Pancreas (tissue), 10 donors: ENCODE results near the gene USP3. TPM values are rescaled to one million over a fixed set of nuclear protein-coding genes. Genes with fewer than 3 reads are reported as not detected.
"Not testable (repeated sequence)": the region's sequence is repeated elsewhere in the genome, so short reads cannot be mapped to it uniquely, and the experiment has no call there.

Experiments used
- ATAC-seq, 4 donors: fragments of 200-7000 bp; cut with Tn5 transposase; one replicate each; pipeline versions ENCODE4 v1.8.0 to v1.9.1; 2020; ENCODE audit warnings: mild to moderate bottlenecking in 4 of 4, moderate library complexity in 4 of 4
- DNase-seq, 6 donors: peaks; one replicate each; pipeline ENCODE4 v3.0.0-alpha.2; 2020
- FAIRE-seq: peaks from 2 replicates; lab custom pipeline; 2012; peaks lifted over from hg19 to GRCh38; lab: Jason Lieb, UNC
- H3K27ac ChIP-seq, 4 donors: fragments of 200-600 bp; sonication (generic); 1 replicate in 3 of 4; 2 replicates in 1 of 4; pipeline versions ENCODE4 v1.5.0 to v1.8.0; 2020
- H3K27me3 ChIP-seq, 4 donors: fragments of 200-600 bp; one replicate each; pipeline ENCODE4 v1.8.0; 2021
- H3K36me3 ChIP-seq, 3 donors: fragments of 200-600 bp; sonication (generic) in 1 of 3; one replicate each; pipeline versions ENCODE4 v1.5.0 to v1.8.0; 2020 to 2021
- H3K4me1 ChIP-seq, 3 donors: fragments of 200-600 bp; one replicate each; pipeline ENCODE4 v1.8.0; 2021
- H3K4me3 ChIP-seq, 4 donors: fragments of 200-600 bp; sonication (generic) in 2 of 4; one replicate each; pipeline versions ENCODE4 v1.5.0 to v1.8.0; 2020 to 2021
- H3K9me3 ChIP-seq, 4 donors: fragments of 200-600 bp; one replicate each; pipeline ENCODE4 v1.8.0; 2021
- WGBS, 2 donors: extraction: QIAGEN DNeasy Blood & Tissue Kit; methylation state at CpG; one replicate each; pipeline ENCODE4 v1.1.7; 2013; 5-methylcytosine and 5-hydroxymethylcytosine counted together
- intact Hi-C, 3 donors: fragments of 100-400 bp; cut with DNase I; formaldehyde crosslinking; loops; one replicate each; pipeline versions ENCODE4 v1.11.1 to v1.14.2; 2022
- polyA plus RNA-seq, 2 donors: library from polyadenylated mRNA; stranded (reverse); fragments of 200-250 nt; gene quantifications; one replicate each; pipeline ENCODE4 v1.2.3, GENCODE V29; 2013
- total RNA-seq, 6 donors: library from RNA; stranded (reverse); fragmentation: NEBNext Ultra II Directional in 4 of 6; extraction: Animal tissue kit (Norgen Biotek cat#: 25700) in 4 of 6; gene quantifications; one replicate each; pipeline versions ENCODE4 v1.2.1 to v1.2.4, GENCODE V29; 2021 to 2023
- TF ChIP-seq, protein P1 (sequence below), 4 donors: fragments of 200-600 bp; sonication (generic) in 3 of 4; IDR thresholded peaks; one replicate each; pipeline versions ENCODE4 v1.5.0 to v1.8.0; 2021; ENCODE audit warnings: antibody characterized with exemption in 4 of 4
- donor health status: healthy with polysubstance abuse.
- donor health status: DM: no; HTN: no; CAD: no; lungs with moderate emphysema.
- donor health status: DM: no; HTN: no; CAD: no.
- donor health status: control.
- donor health status: control.
- donor health status: Bipolar disorder and iron deficiency.
- donor health status: DM: yes; HTN: yes; CAD: no.
- donor health status: DM: no; HTN: no; CAD: no.
- donor health status: DM: no; HTN: no; CAD: no.
- donor health status: DM: yes; HTN: yes; CAD: no.

The USP3 gene
- total and polyA plus RNA-seq, 8 donors, result 28.5 to 50.8 (median 41.2) TPM

DNA sequence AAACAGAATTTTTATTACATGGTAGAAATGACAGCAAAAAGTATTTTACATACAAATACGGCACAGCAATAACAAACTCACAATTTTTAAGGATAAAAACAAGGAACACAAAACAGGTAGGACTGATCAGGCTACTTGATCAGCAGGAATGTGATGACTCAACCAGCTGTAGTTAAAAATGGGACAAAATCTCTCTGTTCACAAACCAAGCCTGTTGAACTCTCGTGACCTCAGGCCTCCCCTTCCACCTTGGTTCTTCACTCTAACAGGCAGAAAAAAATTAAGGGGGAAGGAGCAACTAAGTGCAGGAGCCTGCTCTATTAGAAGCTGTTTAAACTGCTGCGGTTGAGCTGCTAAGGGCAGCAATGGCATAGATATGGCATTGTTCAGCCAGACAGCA, 111.5 kb downstream of the USP3 start:
- TF ChIP-seq, protein P1, sequence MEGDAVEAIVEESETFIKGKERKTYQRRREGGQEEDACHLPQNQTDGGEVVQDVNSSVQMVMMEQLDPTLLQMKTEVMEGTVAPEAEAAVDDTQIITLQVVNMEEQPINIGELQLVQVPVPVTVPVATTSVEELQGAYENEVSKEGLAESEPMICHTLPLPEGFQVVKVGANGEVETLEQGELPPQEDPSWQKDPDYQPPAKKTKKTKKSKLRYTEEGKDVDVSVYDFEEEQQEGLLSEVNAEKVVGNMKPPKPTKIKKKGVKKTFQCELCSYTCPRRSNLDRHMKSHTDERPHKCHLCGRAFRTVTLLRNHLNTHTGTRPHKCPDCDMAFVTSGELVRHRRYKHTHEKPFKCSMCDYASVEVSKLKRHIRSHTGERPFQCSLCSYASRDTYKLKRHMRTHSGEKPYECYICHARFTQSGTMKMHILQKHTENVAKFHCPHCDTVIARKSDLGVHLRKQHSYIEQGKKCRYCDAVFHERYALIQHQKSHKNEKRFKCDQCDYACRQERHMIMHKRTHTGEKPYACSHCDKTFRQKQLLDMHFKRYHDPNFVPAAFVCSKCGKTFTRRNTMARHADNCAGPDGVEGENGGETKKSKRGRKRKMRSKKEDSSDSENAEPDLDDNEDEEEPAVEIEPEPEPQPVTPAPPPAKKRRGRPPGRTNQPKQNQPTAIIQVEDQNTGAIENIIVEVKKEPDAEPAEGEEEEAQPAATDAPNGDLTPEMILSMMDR (IDR thresholded peaks at IDR 0.05), result no peak
- DNase-seq, result no peak
- H3K4me1 ChIP-seq, result no peaks in the 10 kb centered on the region
- ATAC-seq, result no peak
- H3K4me3 ChIP-seq, result no peak overlapping the region
- no peaks in the 10 kb centered on the region for H3K27me3 ChIP-seq
- no peak overlapping the region for H3K27ac ChIP-seq
- WGBS, 2 donors, result 87 to 92% methylated on average over 3 of the region's 3 CpGs
- FAIRE-seq, result no peak
- no peaks in the 10 kb centered on the region for H3K9me3 ChIP-seq
- peaks cover 0 to 36% (median 9%) of the 10 kb centered on the region in 3 donors for H3K36me3 ChIP-seq
- intact Hi-C loops, result no loop called here

- H3K4me3 ChIP-seq, H3K27ac ChIP-seq, ATAC-seq, FAIRE-seq, H3K27me3 ChIP-seq, H3K4me1 ChIP-seq, intact Hi-C loops, H3K9me3 ChIP-seq, DNase-seq: not testable (repeated sequence)
- H3K36me3 ChIP-seq, result peaks cover 0 to 37% (median 12%) of the 10 kb centered on the region in 3 donors
- WGBS, 2 donors, result 94 to 99% methylated on average over 4 of the region's 4 CpGs
Measured at GRCh38 chr15:63617147-63617546, 112.8 kb downstream of the USP3 start.

- peaks cover 0 to 35% (median 16%) of the 10 kb centered on the region in 3 donors for H3K36me3 ChIP-seq
- WGBS, 2 donors, result 99 to 100% methylated on average over 2 to 3 of the region's 3 CpGs
- ATAC-seq, H3K27me3 ChIP-seq, intact Hi-C loops, H3K9me3 ChIP-seq, H3K4me1 ChIP-seq, DNase-seq, FAIRE-seq, H3K27ac ChIP-seq, H3K4me3 ChIP-seq: not testable (repeated sequence)
Measured at GRCh38 chr15:63617627-63618026, 113.2 kb downstream of the USP3 start.

GRCh38 chr15:63620760-63621159, 116.4 kb downstream of the USP3 start:
- ATAC-seq, H3K27me3 ChIP-seq, H3K27ac ChIP-seq, FAIRE-seq, DNase-seq, H3K4me3 ChIP-seq, H3K4me1 ChIP-seq, intact Hi-C loops, H3K9me3 ChIP-seq: not testable (repeated sequence)
- peaks cover 2 to 41% (median 21%) of the 10 kb centered on the region in 3 donors for H3K36me3 ChIP-seq
- WGBS, 2 donors, result no CpG with 5 or more reads among the region's 2 CpGs

GRCh38 chr15:63623232-63623969, 119.0 kb downstream of the USP3 start:
- WGBS, 2 donors, result 94 to 97% methylated on average over 8 of the region's 8 CpGs
- Histone ChIP-seq H3K9me3 (no peaks in the 10 kb centered on the region), H3K27ac (no peak overlapping the region), H3K36me3 (peaks cover 2 to 46% (median 23%) of the 10 kb centered on the region in 3 donors), H3K4me3 (no peak overlapping the region), H3K27me3 (no peaks in the 10 kb centered on the region), H3K4me1 (no peaks in the 10 kb centered on the region)
- FAIRE-seq, result no peak
- DNase-seq, result no peak
- no peak for ATAC-seq
- intact Hi-C loops, result no loop called here
- TF ChIP-seq, protein P1 (IDR thresholded peaks at IDR 0.05), result no peak

DNA sequence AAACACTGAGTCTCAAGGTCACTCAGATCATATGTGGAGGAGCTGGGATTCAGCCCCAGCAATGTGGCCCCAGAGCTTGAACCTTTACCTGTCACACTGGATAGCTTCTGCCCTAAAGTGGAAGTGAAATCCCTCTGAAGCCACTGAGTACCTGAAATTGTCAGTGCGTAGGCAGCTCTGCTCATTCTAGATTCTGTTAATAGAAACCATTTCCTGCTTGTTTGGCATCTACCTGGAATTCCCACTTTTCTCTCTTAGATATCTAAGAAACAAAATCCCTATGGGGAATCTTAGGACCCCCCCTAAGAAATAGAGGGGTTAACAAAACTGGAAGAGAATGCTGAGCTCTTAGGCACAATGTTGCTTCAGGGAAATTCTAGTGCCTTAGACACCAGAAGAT, 122.6 kb downstream of the USP3 start:
- FAIRE-seq, result no peak
- Histone ChIP-seq H3K4me1 (no peaks in the 10 kb centered on the region), H3K4me3 (no peak overlapping the region), H3K27me3 (no peaks in the 10 kb centered on the region), H3K36me3 (peaks cover 2 to 64% (median 26%) of the 10 kb centered on the region in 3 donors), H3K9me3 (no peaks in the 10 kb centered on the region), H3K27ac (no peak overlapping the region)
- TF ChIP-seq, protein P1 (IDR thresholded peaks at IDR 0.05), result no peak
- DNase-seq, result no peak
- intact Hi-C loops, result no loop called here
- ATAC-seq, result no peak
- WGBS, 2 donors, result 97% methylated on average over 1 of the region's 1 CpG
